Neural crest cell (in vitro differentiated cells): ENCODE data around the gene SNX13. TPM values are rescaled to one million over a fixed set of nuclear protein-coding genes. Genes with fewer than 3 reads are reported as not detected.
"Not testable (repeated sequence)": the region's sequence is repeated elsewhere in the genome, so short reads cannot be mapped to it uniquely, and the experiment has no call there.

ENCODE experiments used
- DNase-seq: peaks from one replicate; pipeline ENCODE4 v3.0.0; 2021; ENCODE audit warnings: low read depth, mixed read lengths, low spot score
- H3K27ac Mint-ChIP-seq: one replicate; pipeline ENCODE4 v1.8.0; 2021; ENCODE audit warnings: mild to moderate bottlenecking, mixed read lengths; ENCODE audit not compliant: unreplicated experiment
- H3K27me3 Mint-ChIP-seq: 2 replicates; pipeline ENCODE4 v1.8.0; 2021; ENCODE audit warnings: low read depth, mild to moderate bottlenecking, mixed read lengths
- H3K36me3 Mint-ChIP-seq: 2 replicates; pipeline ENCODE4 v1.8.0; 2021; ENCODE audit warnings: low read depth, mild to moderate bottlenecking, mixed read lengths
- H3K4me1 Mint-ChIP-seq: 2 replicates; pipeline ENCODE4 v1.8.0; 2021; ENCODE audit warnings: mixed read lengths
- H3K4me3 Mint-ChIP-seq: one replicate; pipeline ENCODE4 v1.8.0; 2021; ENCODE audit warnings: mild to moderate bottlenecking, mixed read lengths
- H3K9me3 Mint-ChIP-seq: 2 replicates; pipeline ENCODE4 v1.8.0; 2021; ENCODE audit warnings: mixed read lengths
- total RNA-seq: library from RNA; stranded (reverse); gene quantifications from 2 replicates; pipeline ENCODE4 v1.2.1, GENCODE V29; 2021
- TF ChIP-seq, protein P1 (sequence below): fragments of 200-600 bp; sonication (generic); conservative IDR thresholded peaks from 2 replicates; pipeline ENCODE4 v1.5.0; 2021; ENCODE audit warnings: antibody characterized with exemption, mild to moderate bottlenecking

Gene SNX13
- total RNA-seq, 1 donor from 2014 or later: 35.4 TPM

DNA sequence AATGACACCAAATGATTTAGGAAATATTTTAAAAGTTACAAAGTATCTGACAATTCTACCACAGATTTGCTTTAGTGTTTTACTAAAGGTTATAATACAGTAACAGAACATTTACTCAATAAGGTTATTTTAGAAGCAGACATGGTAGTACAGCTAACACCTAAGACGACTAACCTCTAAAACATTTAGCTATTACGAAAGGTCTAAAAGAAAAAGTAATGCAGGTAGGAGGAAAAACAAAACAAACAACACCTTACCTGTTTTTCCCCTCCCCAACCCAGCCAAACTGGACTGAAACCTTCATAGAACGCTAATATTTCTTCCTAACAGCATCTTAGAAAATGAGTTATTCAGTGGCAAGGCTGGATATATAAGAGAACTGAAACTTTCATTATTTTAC lies 111.3 kb downstream of the SNX13 start:
- Mint-ChIP-seq H3K27me3 (no peaks in the 10 kb centered on the region), H3K9me3 (no peaks in the 10 kb centered on the region), H3K27ac (no peak overlapping the region), H3K36me3 (peaks cover 7% of the 10 kb centered on the region), H3K4me1 (no peaks in the 10 kb centered on the region), H3K4me3 (no peak overlapping the region)
- DNase-seq: no peak
- TF ChIP-seq, protein P1, sequence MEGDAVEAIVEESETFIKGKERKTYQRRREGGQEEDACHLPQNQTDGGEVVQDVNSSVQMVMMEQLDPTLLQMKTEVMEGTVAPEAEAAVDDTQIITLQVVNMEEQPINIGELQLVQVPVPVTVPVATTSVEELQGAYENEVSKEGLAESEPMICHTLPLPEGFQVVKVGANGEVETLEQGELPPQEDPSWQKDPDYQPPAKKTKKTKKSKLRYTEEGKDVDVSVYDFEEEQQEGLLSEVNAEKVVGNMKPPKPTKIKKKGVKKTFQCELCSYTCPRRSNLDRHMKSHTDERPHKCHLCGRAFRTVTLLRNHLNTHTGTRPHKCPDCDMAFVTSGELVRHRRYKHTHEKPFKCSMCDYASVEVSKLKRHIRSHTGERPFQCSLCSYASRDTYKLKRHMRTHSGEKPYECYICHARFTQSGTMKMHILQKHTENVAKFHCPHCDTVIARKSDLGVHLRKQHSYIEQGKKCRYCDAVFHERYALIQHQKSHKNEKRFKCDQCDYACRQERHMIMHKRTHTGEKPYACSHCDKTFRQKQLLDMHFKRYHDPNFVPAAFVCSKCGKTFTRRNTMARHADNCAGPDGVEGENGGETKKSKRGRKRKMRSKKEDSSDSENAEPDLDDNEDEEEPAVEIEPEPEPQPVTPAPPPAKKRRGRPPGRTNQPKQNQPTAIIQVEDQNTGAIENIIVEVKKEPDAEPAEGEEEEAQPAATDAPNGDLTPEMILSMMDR: no peak

DNA sequence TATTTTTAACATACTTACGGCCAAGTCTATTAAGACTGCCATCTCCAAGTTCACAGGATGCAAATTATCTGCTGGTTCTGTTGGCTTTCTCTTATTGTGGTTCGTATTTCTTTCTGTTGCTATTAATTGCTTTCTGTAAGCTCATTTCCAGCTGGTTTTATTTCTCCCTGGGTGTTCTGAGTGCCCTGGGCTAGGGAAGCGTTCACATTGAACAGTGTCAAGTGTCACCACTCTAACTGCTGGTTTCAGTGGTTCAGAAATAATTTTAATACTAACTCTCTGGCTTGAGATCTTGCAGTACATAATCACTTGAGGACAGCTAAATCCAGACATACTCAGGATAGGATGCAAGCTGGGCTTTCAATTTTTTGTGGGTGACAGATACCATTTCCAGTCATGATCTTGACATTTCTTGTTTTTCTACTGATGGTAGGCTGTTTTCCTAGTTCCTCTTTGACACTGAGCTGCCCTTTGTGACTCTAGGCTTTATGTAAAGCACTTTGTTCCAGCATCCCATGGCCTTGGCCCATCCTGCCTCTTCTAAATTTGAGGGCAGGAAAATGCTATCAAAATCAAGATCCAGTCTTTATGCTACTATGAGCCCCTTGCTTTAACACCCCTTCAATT lies 117.6 kb downstream of the SNX13 start:
- Mint-ChIP-seq H3K4me1 (peaks cover 12% of the 10 kb centered on the region), H3K27me3 (no peaks in the 10 kb centered on the region), H3K9me3 (no peaks in the 10 kb centered on the region), H3K27ac (no peak overlapping the region), H3K36me3 (peaks cover 11% of the 10 kb centered on the region), H3K4me3 (no peak overlapping the region)
- DNase-seq: no peak
- TF ChIP-seq, protein P1: no peak

DNA sequence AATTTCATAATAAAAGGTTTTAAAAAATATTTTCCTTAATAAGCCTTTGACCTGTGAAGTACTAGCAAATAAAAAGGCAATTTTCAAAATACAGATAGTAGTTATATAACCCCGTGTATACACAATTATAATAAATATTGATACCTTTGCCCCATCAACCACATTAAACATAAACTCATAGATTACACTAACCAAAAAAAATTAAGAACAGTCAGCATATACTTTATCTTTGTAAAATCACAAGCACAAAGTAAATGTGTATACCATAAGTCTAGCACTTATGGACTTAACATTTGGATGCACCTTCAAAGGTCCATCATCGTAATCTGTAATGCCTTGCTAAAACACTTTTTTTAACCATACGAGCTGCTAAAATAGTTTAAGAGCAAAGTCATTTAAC lies 123.4 kb downstream of the SNX13 start:
- no peak overlapping the region for H3K27ac Mint-ChIP-seq
- peaks cover 12% of the 10 kb centered on the region for H3K36me3 Mint-ChIP-seq
- H3K4me3 Mint-ChIP-seq: no peak overlapping the region
- no peaks in the 10 kb centered on the region for H3K4me1 Mint-ChIP-seq
- DNase-seq: no peak
- H3K27me3 Mint-ChIP-seq: no peaks in the 10 kb centered on the region
- peaks cover 8% of the 10 kb centered on the region for H3K9me3 Mint-ChIP-seq
- TF ChIP-seq, protein P1: no peak

DNA sequence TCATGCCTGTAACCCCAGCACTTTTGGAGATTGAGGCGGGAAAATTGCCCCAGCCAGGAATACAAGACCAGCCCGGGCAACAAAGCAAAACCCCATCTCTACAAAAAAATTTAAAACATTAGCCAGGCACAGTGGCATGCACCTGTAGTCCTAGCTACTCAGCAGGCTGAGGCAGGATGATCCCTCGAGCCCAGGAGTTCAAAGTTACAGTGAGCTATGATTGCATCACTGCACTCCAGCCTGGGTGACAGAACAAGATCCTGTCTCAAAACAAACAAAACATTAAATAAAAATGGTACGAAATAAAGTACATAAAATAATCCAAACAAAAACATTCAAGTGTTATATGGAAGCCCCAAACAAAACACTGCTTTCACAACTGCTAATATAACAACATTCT lies 125.0 kb downstream of the SNX13 start:
- no peak overlapping the region for H3K27ac Mint-ChIP-seq
- peaks cover 26% of the 10 kb centered on the region for H3K36me3 Mint-ChIP-seq
- H3K9me3 Mint-ChIP-seq: peaks cover 14% of the 10 kb centered on the region
- TF ChIP-seq, protein P1: no peak
- no peak overlapping the region for H3K4me3 Mint-ChIP-seq
- H3K27me3 Mint-ChIP-seq: no peaks in the 10 kb centered on the region
- H3K4me1 Mint-ChIP-seq: no peaks in the 10 kb centered on the region
- no peak for DNase-seq

DNA sequence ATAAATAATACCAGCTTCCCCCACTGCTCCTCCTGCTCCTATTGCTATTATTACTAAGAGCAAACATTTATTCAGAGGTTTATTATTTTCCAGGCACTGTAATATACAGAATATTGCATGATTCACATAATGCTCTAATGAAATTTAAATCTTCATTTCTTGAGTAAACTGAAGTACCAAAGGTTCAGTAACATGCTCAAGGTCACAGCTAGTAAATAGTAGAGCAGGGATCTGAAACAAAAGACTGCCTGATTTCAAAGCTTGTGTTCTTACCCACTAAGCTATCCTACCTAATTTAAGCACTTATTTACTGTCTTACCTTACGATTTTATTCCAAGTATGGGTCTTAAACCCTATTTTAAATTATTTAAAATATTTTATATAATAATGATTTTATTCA lies 126.2 kb downstream of the SNX13 start:
- Mint-ChIP-seq H3K4me1 (no peaks in the 10 kb centered on the region), H3K27me3 (no peaks in the 10 kb centered on the region), H3K4me3 (no peak overlapping the region), H3K9me3 (peaks cover 21% of the 10 kb centered on the region), H3K27ac (no peak overlapping the region), H3K36me3 (peaks cover 38% of the 10 kb centered on the region)
- TF ChIP-seq, protein P1: no peak
- no peak for DNase-seq

DNA sequence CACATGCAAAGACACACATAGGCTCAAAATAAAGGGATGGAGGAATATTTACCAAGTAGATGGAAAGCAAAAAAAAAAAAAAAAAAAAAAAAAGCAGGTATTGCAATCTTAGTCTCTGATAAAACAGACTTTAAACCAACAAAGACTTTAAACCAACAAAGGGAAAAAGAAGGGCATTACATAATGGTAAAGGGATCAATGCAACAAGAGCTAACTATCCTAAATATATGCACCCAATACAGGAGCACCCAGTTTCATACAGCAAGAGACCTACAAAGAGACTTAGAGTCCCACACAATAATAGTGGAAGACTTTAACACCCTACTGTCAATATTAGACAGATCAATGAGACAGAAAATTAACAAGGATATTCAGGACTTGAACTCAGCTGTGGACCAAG lies 131.1 kb downstream of the SNX13 start:
- H3K27me3 Mint-ChIP-seq, H3K4me3 Mint-ChIP-seq, H3K27ac Mint-ChIP-seq, H3K4me1 Mint-ChIP-seq, DNase-seq: not testable (repeated sequence)
- peaks cover 55% of the 10 kb centered on the region for H3K36me3 Mint-ChIP-seq
- H3K9me3 Mint-ChIP-seq: peaks cover 21% of the 10 kb centered on the region
